Endothelial cell of umbilical vein (primary cell): ENCODE data around the gene KREMEN1. TPM values are rescaled to one million over a fixed set of nuclear protein-coding genes. Genes with fewer than 3 reads are reported as not detected.

Experiments
- BruUV-seq: library from RNA; stranded (reverse); fragments of 400-500 nt; replicated peaks from 2 replicates; lab custom pipeline; 2021; lab: Mats Ljungman, UMichigan
- CTCF ChIA-PET: fragments of 300-600, 350-600 bp; sonication (Branson Sonifier 250); formaldehyde crosslinking; loops from one replicate; lab custom pipeline; 2021; ENCODE audit warnings: antibody characterized with exemption, inconsistent platforms; lab: Charles Lee
- POLR2A ChIA-PET: fragments of 300-600, 350-600 bp; sonication (Branson Sonifier 250); formaldehyde crosslinking; loops from one replicate; lab custom pipeline; 2021; ENCODE audit warnings: antibody characterized with exemption, inconsistent platforms; lab: Charles Lee
- DNase-seq: peaks from one replicate; pipeline ENCODE4 v3.0.0-alpha.2; 2011; ENCODE audit warnings: low read depth, low spot score
- FAIRE-seq: peaks from 2 replicates; lab custom pipeline; 2011; peaks lifted over from hg19 to GRCh38; lab: Jason Lieb, UNC
- H2AFZ ChIP-seq: 2 replicates; pipeline ENCODE4 v1.6.0; 2012; ENCODE audit warnings: low read depth, low read length, control low read depth, inconsistent platforms
- H3K27ac ChIP-seq: 2 replicates; pipeline ENCODE4 v1.5.1; 2011; ENCODE audit warnings: low read depth, mild to moderate bottlenecking, control low read depth, low read length, moderate library complexity; ENCODE audit not compliant: insufficient read depth
- H3K27me3 ChIP-seq, 2 experiments: 2 replicates each; pipeline versions ENCODE4 v1.6.0 to v1.6.1; 2011; ENCODE audit warnings: low read length in 2 of 2, mixed read lengths in 1 of 2; ENCODE audit not compliant: control insufficient read depth in 2 of 2, insufficient read depth in 2 of 2
- H3K36me3 ChIP-seq, 2 experiments: 2 replicates in 1 of 2; 3 replicates in 1 of 2; pipeline ENCODE4 v1.5.1; 2011; ENCODE audit warnings: low read length in 2 of 2, mild to moderate bottlenecking in 1 of 2, moderate library complexity in 1 of 2; ENCODE audit not compliant: control insufficient read depth in 2 of 2, insufficient read depth in 2 of 2; ENCODE audit errors: extremely low read depth in 1 of 2
- H3K4me1 ChIP-seq: 3 replicates; pipeline ENCODE4 v1.5.1; 2011; ENCODE audit warnings: mild to moderate bottlenecking, low read length; ENCODE audit not compliant: control insufficient read depth, insufficient read depth; ENCODE audit errors: extremely low read depth
- H3K4me2 ChIP-seq: 2 replicates; pipeline ENCODE4 v1.6.1; 2011; ENCODE audit warnings: low read length, control low read depth, mixed read lengths; ENCODE audit not compliant: insufficient read depth
- H3K4me3 ChIP-seq, 3 experiments: fragments of 200-600 bp in 1 of 3; sonication (generic), shearing (Covaris generic) in 1 of 3; replicated peaks in 1 of 3; 2 replicates each; pipeline ENCODE4 v1.5.1; 2011 to 2016; ENCODE audit warnings: control low read depth in 3 of 3, low read length in 3 of 3, mild to moderate bottlenecking in 2 of 3, inconsistent platforms in 1 of 3, low read depth in 1 of 3, moderate library complexity in 1 of 3; ENCODE audit not compliant: insufficient read depth in 1 of 3
- H3K79me2 ChIP-seq: 2 replicates; pipeline ENCODE4 v1.6.0; 2012; ENCODE audit warnings: low read length, inconsistent platforms; ENCODE audit not compliant: control insufficient read depth, insufficient read depth
- H3K9ac ChIP-seq: replicated peaks from 2 replicates; pipeline ENCODE3; 2011; ENCODE audit warnings: low read length, control low read depth; ENCODE audit not compliant: insufficient read depth; ENCODE audit errors: extremely low read depth
- H3K9me1 ChIP-seq: replicated peaks from 3 replicates; pipeline ENCODE4 v1.6.0; 2011; ENCODE audit warnings: mild to moderate bottlenecking, low read length; ENCODE audit not compliant: control insufficient read depth, insufficient read depth; ENCODE audit errors: extremely low read depth
- H3K9me3 ChIP-seq: replicated peaks from 2 replicates; pipeline ENCODE4 v1.5.1; 2012; ENCODE audit warnings: low read length, inconsistent platforms; ENCODE audit not compliant: control insufficient read depth, insufficient read depth
- H4K20me1 ChIP-seq: replicated peaks from 2 replicates; pipeline ENCODE3; 2011; ENCODE audit warnings: mild to moderate bottlenecking, low read length; ENCODE audit not compliant: control insufficient read depth, insufficient read depth; ENCODE audit errors: extremely low read depth
- MYC ChIP-seq: IDR thresholded peaks from one replicate; pipeline ENCODE4 v1.6.1; 2011; ENCODE audit warnings: mild to moderate bottlenecking, low read depth, low read length
- POLR2AphosphoS5 ChIP-seq: IDR thresholded peaks from 2 replicates; pipeline ENCODE4 v1.6.1; 2012; ENCODE audit warnings: low read depth, mild to moderate bottlenecking, control low read depth, low read length, moderate library complexity; ENCODE audit not compliant: insufficient read depth
- dilution Hi-C: fragments of 300-500 bp; cut with MboI; formaldehyde crosslinking; loops from one replicate; pipeline ENCODE4 v1.15.0; 2019; ENCODE audit warnings: low sequenced_read_pairs; ENCODE audit not compliant: extremely low pct_ligation_motif_present
- intact Hi-C: fragments of 100-400 bp; cut with micrococcal nuclease; formaldehyde crosslinking; loops from one replicate; pipeline ENCODE4 v1.10.0; 2022
- polyA plus RNA-seq, 4 experiments: library from polyadenylated mRNA; depleted of rRNA in 3 of 4; stranded (reverse) in 3 of 4; unstranded in 1 of 4; fragments of >200 nt; gene quantifications; 2 replicates each; pipeline versions ENCODE4 v1.2.1 to v1.2.3, GENCODE V29; 2011 to 2012; ENCODE audit warnings: missing spikeins in 1 of 4
- total RNA-seq: library from RNA; stranded (reverse); gene quantifications from 2 replicates; pipeline ENCODE4 v1.2.3, GENCODE V29; 2021

Gene KREMEN1
- total and polyA plus RNA-seq, 2 donors (not counting 3 experiments of a cell fraction or from before 2014, with no cell fraction given) = 0.58 to 1.1 TPM

- intact Hi-C loops (no loop called here), dilution Hi-C loops (no loop called here)
- DNase-seq (no peak), FAIRE-seq (no peak)
- H3K27me3 ChIP-seq = no peaks in the 10 kb centered on the region
- no TSS peak for BruUV-seq
- no peaks in the 10 kb centered on the region for H3K36me3 ChIP-seq
- POLR2A ChIA-PET = interaction anchor here (0.6 kb wide), 1 partner anchor 18 kb away, joined by 5 read pairs; no protein-coding TSS in a partner anchor
- no peak overlapping the region for H2AFZ ChIP-seq
- CTCF ChIA-PET = interaction anchor here (0.8 to 1.6 kb wide), 2 partner anchors 9 to 196 kb away, joined by 3 to 4 read pairs; no protein-coding TSS in a partner anchor
- H3K9ac ChIP-seq = no peak overlapping the region
- H3K4me2 ChIP-seq = no peak overlapping the region
- no peaks in the 10 kb centered on the region for H3K79me2 ChIP-seq
- no peaks in the 10 kb centered on the region for H3K9me3 ChIP-seq
- no peaks in the 10 kb centered on the region for H3K9me1 ChIP-seq
- H4K20me1 ChIP-seq = no peaks in the 10 kb centered on the region
- no peak overlapping the region for H3K4me3 ChIP-seq
- H3K27ac ChIP-seq = no peak overlapping the region
- peaks cover 1% of the 10 kb centered on the region for H3K4me1 ChIP-seq
- no peak for TF ChIP-seq POLR2AphosphoS5
Observed at GRCh38 chr22:29049655-29050263, 23.1 kb upstream of the KREMEN1 start.

- no peak for DNase-seq
- dilution Hi-C loops = no loop called here
- no peaks in the 10 kb centered on the region for H3K4me1 ChIP-seq
- TF ChIP-seq POLR2AphosphoS5 (no peak), MYC (no peak)
- H3K9me3 ChIP-seq = no peaks in the 10 kb centered on the region
- H3K9ac ChIP-seq = no peak overlapping the region
- H4K20me1 ChIP-seq = no peaks in the 10 kb centered on the region
- intact Hi-C loops = no loop called here
- H3K36me3 ChIP-seq = no peaks in the 10 kb centered on the region
- H3K9me1 ChIP-seq = no peaks in the 10 kb centered on the region
- H3K79me2 ChIP-seq = no peaks in the 10 kb centered on the region
- no peak overlapping the region for H3K4me2 ChIP-seq
- no peak for FAIRE-seq
- no peak overlapping the region for H3K27ac ChIP-seq
- CTCF ChIA-PET = interaction anchor here (1.6 kb wide), 1 partner anchor 195 kb away, joined by 4 read pairs; no protein-coding TSS in a partner anchor
- H3K4me3 ChIP-seq = no peak overlapping the region
- H3K27me3 ChIP-seq = no peaks in the 10 kb centered on the region
- no TSS peak for BruUV-seq
- POLR2A ChIA-PET = interaction anchor here (0.6 kb wide), 1 partner anchor 17 kb away, joined by 5 read pairs; no protein-coding TSS in a partner anchor
- no peak overlapping the region for H2AFZ ChIP-seq
Observed at GRCh38 chr22:29050457-29050856, 22.4 kb upstream of the KREMEN1 start.
